NCI-H82 treated with DMSO at 0.1 percent for 48 hours (cell line): ENCODE results near the gene KCTD13.
"Not testable (repeated sequence)": the region's sequence is repeated elsewhere in the genome, so short reads cannot be mapped to it uniquely, and the experiment has no call there.

Experiments used
- DNase-seq: peaks from one replicate; lab custom pipeline; 2025; ENCODE audit not compliant: unreplicated experiment; lab: John Stamatoyannopoulos, UW

Gene KCTD13

GRCh38 chr16:29908719-29909220, 17.3 kb downstream of the KCTD13 start:
- no peak for DNase-seq

- DNase-seq: no peak
These were observed 18.1 kb downstream of the KCTD13 start for GRCh38 chr16:29907973-29908372.

- DNase-seq: no peak
These were observed 19.3 kb downstream of the KCTD13 start for GRCh38 chr16:29906520-29907244.

- DNase-seq: no peak
These were observed 20.4 kb downstream of the KCTD13 start for GRCh38 chr16:29905668-29906067.

GRCh38 chr16:29904947-29905346, 21.1 kb downstream of the KCTD13 start:
- DNase-seq: no peak

GRCh38 chr16:29903590-29903989, 22.4 kb downstream of the KCTD13 start:
- DNase-seq: no peak

GRCh38 chr16:29901607-29901945, 24.4 kb downstream of the KCTD13 start:
- no peak for DNase-seq

GRCh38 chr16:29900888-29901606, 25.0 kb downstream of the KCTD13 start:
- DNase-seq: no peak

- DNase-seq: peak; percentile 29
These were observed 25.7 kb downstream of the KCTD13 start, which contains the start of gene ASPHD1 for GRCh38 chr16:29900102-29900887. ASPHD1 (plus strand) TSS chr16:29900488; CDS start chr16:29900972, 484 bp downstream.

GRCh38 chr16:29899516-29900101, 26.4 kb downstream of the KCTD13 start, which contains the start of gene SEZ6L2:
SEZ6L2 (minus strand) TSS chr16:29899550; CDS start chr16:29899019, 531 bp downstream.
- DNase-seq: peak; percentile 92

GRCh38 chr16:29898804-29899515, 27.1 kb downstream of the KCTD13 start:
- DNase-seq: peak; percentile 38

GRCh38 chr16:29898135-29898803, 27.8 kb downstream of the KCTD13 start:
- no peak for DNase-seq

GRCh38 chr16:29897333-29897732, 28.7 kb downstream of the KCTD13 start:
- DNase-seq: no peak

- no peak for DNase-seq
These were observed 29.2 kb downstream of the KCTD13 start for GRCh38 chr16:29896841-29897240.

- peak; percentile 57 for DNase-seq
These were observed 31.7 kb downstream of the KCTD13 start for GRCh38 chr16:29894352-29894751.

GRCh38 chr16:29893553-29893952, 32.5 kb downstream of the KCTD13 start:
- DNase-seq: no peak

- DNase-seq: no peak
These were observed 33.6 kb downstream of the KCTD13 start for GRCh38 chr16:29892458-29892813.

- DNase-seq: no peak
These were observed 34.2 kb downstream of the KCTD13 start for GRCh38 chr16:29891525-29892457.

- not testable (repeated sequence) for DNase-seq
These were observed 36.7 kb downstream of the KCTD13 start for GRCh38 chr16:29889372-29889771.
